Heart left ventricle (tissue), 16 donors: ENCODE measurements around the gene MYO5A. TPM values are rescaled to one million over a fixed set of nuclear protein-coding genes. Genes with fewer than 3 reads are reported as not detected.

Source experiments
- ATAC-seq, 4 donors: fragments of 200-7000 bp; cut with Tn5 transposase; one replicate each; pipeline ENCODE4 v1.9.1; 2020 to 2022; ENCODE audit warnings: moderate library complexity in 4 of 4, mild to moderate bottlenecking in 3 of 4, moderate number of reproducible peaks in 1 of 4
- DNase-seq, 5 donors: peaks; one replicate each; pipeline ENCODE4 v3.0.0-alpha.2; 2020
- H3K27ac ChIP-seq, 12 donors: fragments of 200-600 bp; sonication (generic) in 4 of 12; one replicate each; pipeline versions ENCODE4 v1.5.0 to v1.8.0; 2016 to 2022; ENCODE audit warnings: mild to moderate bottlenecking in 2 of 12
- H3K27me3 ChIP-seq, 9 donors: fragments of 200-600 bp; sonication (generic) in 2 of 9; one replicate each; pipeline versions ENCODE4 v1.5.1 to v1.8.0; 2016 to 2022; ENCODE audit warnings: mild to moderate bottlenecking in 3 of 9
- H3K36me3 ChIP-seq, 9 donors: fragments of 200-600 bp; sonication (generic) in 2 of 9; one replicate each; pipeline versions ENCODE4 v1.5.0 to v1.8.0; 2018 to 2022; ENCODE audit warnings: mild to moderate bottlenecking in 2 of 9
- H3K4me1 ChIP-seq, 12 donors: fragments of 200-600 bp; sonication (generic) in 4 of 12; one replicate each; pipeline versions ENCODE4 v1.5.0 to v1.8.0; 2016 to 2022; ENCODE audit warnings: mild to moderate bottlenecking in 3 of 12
- H3K4me3 ChIP-seq, 12 donors: fragments of 200-600 bp; sonication (generic) in 4 of 12; one replicate each; pipeline versions ENCODE4 v1.5.0 to v1.8.0; 2017 to 2022; ENCODE audit warnings: mild to moderate bottlenecking in 9 of 12, moderate library complexity in 4 of 12
- H3K9me3 ChIP-seq, 12 donors: fragments of 200-600 bp; sonication (generic) in 4 of 12; one replicate each; pipeline versions ENCODE4 v1.5.0 to v1.8.0; 2016 to 2022; ENCODE audit warnings: mild to moderate bottlenecking in 1 of 12
- POLR2A ChIP-seq, 2 donors: fragments of 450-650 bp; IDR thresholded peaks; one replicate each; pipeline ENCODE4 v1.6.1; 2017; ENCODE audit warnings: antibody characterized with exemption in 2 of 2, mild to moderate bottlenecking in 2 of 2, moderate library complexity in 2 of 2
- WGBS, 4 donors: extraction: QIAGEN DNeasy Blood & Tissue Kit in 2 of 4; methylation state at CpG; one replicate each; pipeline versions ENCODE4 v1.1.5 to v1.1.7; 2013 to 2018; 5-methylcytosine and 5-hydroxymethylcytosine counted together
- intact Hi-C, 10 donors: fragments of 100-400 bp; cut with DNase I; formaldehyde crosslinking; loops; one replicate each; pipeline versions ENCODE4 v1.11.1 to v1.14.2; 2022
- polyA plus RNA-seq, 2 donors: library from polyadenylated mRNA; stranded (reverse); fragments of 200-250 nt; gene quantifications; one replicate each; pipeline ENCODE4 v1.2.3, GENCODE V29; 2013
- total RNA-seq, 9 donors: library from RNA; depleted of rRNA in 2 of 9; stranded (reverse); fragments of >200 nt in 2 of 9; fragmentation: NEBNext Ultra II Directional in 3 of 9; extraction: Animal tissue kit (Norgen Biotek cat#: 25700) in 3 of 9; gene quantifications; one replicate each; pipeline versions ENCODE4 v1.1.0 to v1.2.4, GENCODE V29; 2016 to 2023
- TF ChIP-seq, protein P1 (sequence below), 12 donors: fragments of 200-600 bp; sonication (generic) in 4 of 12; IDR thresholded peaks; one replicate each; pipeline versions ENCODE4 v1.5.0 to v1.8.0; 2018 to 2022; ENCODE audit warnings: antibody characterized with exemption in 12 of 12, mild to moderate bottlenecking in 5 of 12
- donor health status: ischemic (EF 13 %, LVEDD 7.1; RV severe dilation, severe dysfunction).
- donor health status: healthy with polysubstance abuse.
- donor health status: DM: no; HTN: yes; CAD: no.
- donor health status: DM: no; HTN: no; CAD: no.
- donor health status: ischemic (EF 25% LVEDD 6.9; RV normal size, moderate dysfunction).
- donor health status: ischemic (EF 25% LVEDD 5.7; RV mildly dilated, moderate dysfunction).
- donor health status: healthy.
- donor health status: DM: yes; HTN: yes; CAD: no.
- donor health status: ischemic (EF 35%, LVEDD 5.7; RV mildly dilated, moderate dysfunction).
- donor health status: nonischemic (EF 11% LVEDD 7.7; RV severe dilation, severe dysfunction).
- donor health status: DM: yes; HTN: yes; CAD: no.
- donor health status: PGD.
- donor health status: ischemic (EF 29% LVEDD 5.4; RV normal size, mild dysfunction).
- donor health status: nonischemic (EF 23%, LVEDD 6.1; RV moderate dilation, normal function).

Gene MYO5A
- total and polyA plus RNA-seq, 11 donors: 3.2 to 29.6 (median 6.9) TPM

DNA sequence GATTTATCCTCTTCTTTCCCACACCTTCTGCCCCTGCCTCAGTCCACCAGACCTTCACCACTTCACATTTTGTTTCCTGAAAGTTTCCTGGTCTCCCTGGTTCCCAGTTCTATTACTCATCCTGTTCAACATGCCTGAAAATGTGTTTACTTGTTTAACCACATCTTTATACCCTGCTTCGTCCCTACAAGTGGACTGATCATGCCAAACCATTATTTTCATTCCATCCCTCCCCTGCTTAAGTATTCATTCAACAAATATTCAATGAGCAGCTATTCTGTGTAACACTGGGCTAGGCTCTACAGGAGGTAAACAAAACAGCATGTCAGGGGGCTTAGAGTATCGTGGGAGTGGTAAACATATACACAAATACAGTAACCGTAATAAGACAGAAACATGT, 5.5 kb downstream of the MYO5A start:
- no peak overlapping the region for H3K4me3 ChIP-seq
- no peak for ATAC-seq
- TF ChIP-seq, protein P1, sequence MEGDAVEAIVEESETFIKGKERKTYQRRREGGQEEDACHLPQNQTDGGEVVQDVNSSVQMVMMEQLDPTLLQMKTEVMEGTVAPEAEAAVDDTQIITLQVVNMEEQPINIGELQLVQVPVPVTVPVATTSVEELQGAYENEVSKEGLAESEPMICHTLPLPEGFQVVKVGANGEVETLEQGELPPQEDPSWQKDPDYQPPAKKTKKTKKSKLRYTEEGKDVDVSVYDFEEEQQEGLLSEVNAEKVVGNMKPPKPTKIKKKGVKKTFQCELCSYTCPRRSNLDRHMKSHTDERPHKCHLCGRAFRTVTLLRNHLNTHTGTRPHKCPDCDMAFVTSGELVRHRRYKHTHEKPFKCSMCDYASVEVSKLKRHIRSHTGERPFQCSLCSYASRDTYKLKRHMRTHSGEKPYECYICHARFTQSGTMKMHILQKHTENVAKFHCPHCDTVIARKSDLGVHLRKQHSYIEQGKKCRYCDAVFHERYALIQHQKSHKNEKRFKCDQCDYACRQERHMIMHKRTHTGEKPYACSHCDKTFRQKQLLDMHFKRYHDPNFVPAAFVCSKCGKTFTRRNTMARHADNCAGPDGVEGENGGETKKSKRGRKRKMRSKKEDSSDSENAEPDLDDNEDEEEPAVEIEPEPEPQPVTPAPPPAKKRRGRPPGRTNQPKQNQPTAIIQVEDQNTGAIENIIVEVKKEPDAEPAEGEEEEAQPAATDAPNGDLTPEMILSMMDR (IDR thresholded peaks at IDR 0.05): no peak
- no peak for TF ChIP-seq POLR2A (IDR thresholded peaks at IDR 0.05)
- 68 to 86% (median 78%) methylated on average over 3 of the region's 3 CpGs for WGBS, 4 donors
- H3K27ac ChIP-seq: peak overlapping the region in 1 of 12 donors; percentile 35
- intact Hi-C loops: loop anchor here in 1 of 10 donors (10.0 kb wide), 3 partner anchors 78 to 498 kb away; no protein-coding TSS in a partner anchor
- peaks cover 0 to 2% (median 0%) of the 10 kb centered on the region in 9 donors for H3K27me3 ChIP-seq
- DNase-seq: no peak
- no peaks in the 10 kb centered on the region for H3K36me3 ChIP-seq
- H3K9me3 ChIP-seq: no peaks in the 10 kb centered on the region
- peaks cover 0 to 74% (median 10%) of the 10 kb centered on the region in 12 donors for H3K4me1 ChIP-seq

DNA sequence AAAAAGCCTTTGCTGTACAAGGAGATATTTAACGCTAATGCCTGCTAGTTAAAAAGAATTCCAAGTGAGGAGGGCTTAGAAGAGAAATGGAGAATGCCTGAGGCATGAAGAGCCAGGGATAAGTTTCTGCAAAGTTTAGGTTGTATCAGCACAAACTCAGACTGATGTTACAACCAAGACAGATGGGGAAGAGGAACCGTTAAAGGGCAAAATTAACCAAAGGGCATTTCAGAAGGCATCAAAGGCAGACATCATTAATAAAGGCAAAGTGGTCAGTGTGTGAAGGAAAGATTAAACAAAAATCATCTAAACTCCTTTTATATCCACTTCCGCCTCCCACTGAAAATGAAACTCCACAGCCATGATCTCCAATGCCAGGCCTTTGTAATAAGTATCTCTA, 7.0 kb downstream of the MYO5A start:
- ATAC-seq (no peak), DNase-seq (no peak)
- no peak overlapping the region for H3K27ac ChIP-seq
- TF ChIP-seq POLR2A (IDR thresholded peaks at IDR 0.05): no peak
- TF ChIP-seq, protein P1 (IDR thresholded peaks at IDR 0.05): no peak
- peaks cover 0 to 63% (median 4%) of the 10 kb centered on the region in 12 donors for H3K4me1 ChIP-seq
- 87 to 93% (median 91%) methylated on average over 3 of the region's 3 CpGs for WGBS, 4 donors
- H3K36me3 ChIP-seq: no peaks in the 10 kb centered on the region
- no peaks in the 10 kb centered on the region for H3K9me3 ChIP-seq
- intact Hi-C loops: loop anchor here in 1 of 10 donors (10.0 kb wide), 3 partner anchors 77 to 497 kb away; no protein-coding TSS in a partner anchor
- H3K4me3 ChIP-seq: no peak overlapping the region
- H3K27me3 ChIP-seq: no peaks in the 10 kb centered on the region

DNA sequence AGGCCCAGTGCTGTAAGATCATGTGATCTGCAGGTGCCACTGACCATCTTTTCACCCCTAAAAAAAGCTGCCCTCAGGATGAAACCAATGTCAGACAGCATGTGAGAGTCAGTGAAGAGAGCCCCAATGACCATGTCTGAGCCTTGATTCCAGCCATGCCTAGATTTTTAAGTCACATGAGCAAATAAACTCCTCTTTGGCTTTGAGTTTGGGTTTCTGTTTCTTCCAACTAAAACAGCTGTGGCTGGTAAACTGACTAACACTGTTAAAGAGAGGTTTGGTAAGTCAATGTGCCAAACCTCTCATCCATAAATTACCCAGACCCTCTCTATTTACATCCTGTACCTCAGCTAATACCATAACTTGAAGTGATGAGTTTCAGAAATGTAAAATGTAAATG, 8.3 kb downstream of the MYO5A start:
- no peak for TF ChIP-seq POLR2A (IDR thresholded peaks at IDR 0.05)
- TF ChIP-seq, protein P1 (IDR thresholded peaks at IDR 0.05): no peak
- intact Hi-C loops: loop anchor here in 1 of 10 donors (10.0 kb wide), 3 partner anchors 76 to 496 kb away; no protein-coding TSS in a partner anchor
- H3K27me3 ChIP-seq: no peaks in the 10 kb centered on the region

DNA sequence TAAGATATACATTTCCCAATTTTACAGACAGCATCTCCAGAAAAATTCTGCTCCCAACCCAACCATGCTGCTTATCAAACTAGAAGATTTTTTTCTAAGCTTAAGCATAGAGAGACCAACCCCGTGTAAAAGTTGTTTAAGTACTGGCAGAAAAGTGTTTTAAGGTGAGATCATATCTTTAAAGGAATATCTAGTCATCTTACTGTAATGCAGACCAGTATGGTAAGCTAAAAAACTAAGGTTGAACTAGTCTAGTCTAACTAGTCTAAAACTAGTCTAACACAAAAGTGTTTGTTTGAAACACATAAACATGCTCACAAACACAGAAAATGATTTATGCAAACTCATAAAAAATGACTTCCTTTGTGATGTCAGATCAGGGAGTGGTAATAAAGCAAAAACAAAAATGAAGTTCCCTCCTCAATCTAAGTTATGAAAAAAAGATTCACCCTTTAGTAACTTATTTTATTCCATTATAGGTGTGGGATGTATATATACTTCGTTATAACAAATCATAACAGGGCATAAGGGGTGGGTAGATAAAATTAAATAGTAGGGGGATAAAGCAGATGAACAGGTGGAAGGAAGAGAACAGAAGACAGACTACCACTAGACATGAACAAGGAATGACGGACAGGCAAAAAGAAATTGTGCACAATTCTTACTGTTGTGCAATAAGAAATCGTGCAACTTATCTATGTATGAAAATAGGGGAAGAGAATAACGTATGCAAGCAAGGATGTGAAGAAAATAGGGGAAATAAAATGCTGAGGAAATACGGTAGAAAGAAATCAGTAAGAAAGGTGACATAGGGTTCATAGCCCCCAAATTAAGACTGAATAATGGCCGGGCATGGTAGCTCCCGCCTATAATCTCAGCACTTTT, 10.0 kb downstream of the MYO5A start:
- 71 to 72% (median 72%) methylated on average over 8 of the region's 8 CpGs for WGBS, 4 donors
- no peaks in the 10 kb centered on the region for H3K9me3 ChIP-seq
- intact Hi-C loops: loop anchor here in 1 of 10 donors (10.0 kb wide), 1 partner anchor 104 kb away; no protein-coding TSS in a partner anchor
- H3K4me1 ChIP-seq: peaks cover 0 to 56% (median 4%) of the 10 kb centered on the region in 12 donors
- no peaks in the 10 kb centered on the region for H3K27me3 ChIP-seq
- DNase-seq (no peak), ATAC-seq (no peak)
- no peaks in the 10 kb centered on the region for H3K36me3 ChIP-seq
- peak overlapping the region in 1 of 12 donors; percentile 58 for H3K27ac ChIP-seq
- TF ChIP-seq POLR2A (IDR thresholded peaks at IDR 0.05): no peak
- TF ChIP-seq, protein P1 (IDR thresholded peaks at IDR 0.05): no peak
- H3K4me3 ChIP-seq: no peak overlapping the region

More for the DNA sequence above, 8.3 kb downstream of the MYO5A start:
- Histone ChIP-seq H3K4me1 (peaks cover 0 to 55% (median 4%) of the 10 kb centered on the region in 12 donors), H3K27ac (no peak overlapping the region), H3K36me3 (no peaks in the 10 kb centered on the region), H3K4me3 (no peak overlapping the region), H3K9me3 (no peaks in the 10 kb centered on the region)
- DNase-seq (no peak), ATAC-seq (no peak)
